Heart right ventricle (tissue), 16 donors: ENCODE measurements around the gene NDUFAF8. TPM values are rescaled to one million over a fixed set of nuclear protein-coding genes. Genes with fewer than 3 reads are reported as not detected.

Source experiments
- ATAC-seq, 8 donors: fragments of 200-7000 bp; cut with Tn5 transposase; one replicate each; pipeline ENCODE4 v1.9.1; 2020; ENCODE audit warnings: mild to moderate bottlenecking in 8 of 8, moderate library complexity in 8 of 8, moderate number of reproducible peaks in 1 of 8
- DNase-seq, 2 donors: peaks; one replicate each; pipeline ENCODE4 v3.0.0-alpha.2; 2020
- H3K27ac ChIP-seq, 10 donors: fragments of 200-600 bp; sonication (generic) in 2 of 10; one replicate each; pipeline versions ENCODE4 v1.5.0 to v1.8.0; 2020 to 2022; ENCODE audit warnings: mild to moderate bottlenecking in 3 of 10
- H3K27me3 ChIP-seq, 7 donors: fragments of 200-600 bp; one replicate each; pipeline ENCODE4 v1.8.0; 2021 to 2022; ENCODE audit warnings: mild to moderate bottlenecking in 2 of 7
- H3K36me3 ChIP-seq, 9 donors: fragments of 200-600 bp; sonication (generic) in 1 of 9; one replicate each; pipeline versions ENCODE4 v1.5.0 to v1.8.0; 2020 to 2022; ENCODE audit warnings: mild to moderate bottlenecking in 2 of 9
- H3K4me1 ChIP-seq, 9 donors: fragments of 200-600 bp; sonication (generic) in 1 of 9; one replicate each; pipeline versions ENCODE4 v1.5.0 to v1.8.0; 2020 to 2022; ENCODE audit warnings: mild to moderate bottlenecking in 4 of 9
- H3K4me3 ChIP-seq, 10 donors: fragments of 200-600 bp; sonication (generic) in 2 of 10; one replicate each; pipeline versions ENCODE4 v1.5.0 to v1.8.0; 2020 to 2022; ENCODE audit warnings: mild to moderate bottlenecking in 7 of 10, moderate library complexity in 2 of 10
- H3K9me3 ChIP-seq, 11 donors: fragments of 200-600 bp in 10 of 11; sonication (generic) in 2 of 11; one replicate each; pipeline versions ENCODE4 v1.5.0 to v1.8.0; 2013 to 2022; ENCODE audit warnings: mild to moderate bottlenecking in 2 of 11, control low read depth in 1 of 11, moderate library complexity in 1 of 11
- WGBS, 2 donors: extraction: QIAGEN DNeasy Blood & Tissue Kit; methylation state at CpG; one replicate each; pipeline ENCODE4 v1.1.7; 2013; ENCODE audit warnings: inconsistent platforms in 1 of 2; 5-methylcytosine and 5-hydroxymethylcytosine counted together
- intact Hi-C, 10 donors: fragments of 100-400 bp; cut with DNase I; formaldehyde crosslinking; loops; one replicate each; pipeline versions ENCODE4 v1.11.1 to v1.14.2; 2022
- polyA plus RNA-seq, 2 donors: library from polyadenylated mRNA; stranded (reverse); fragments of 200-250 nt; gene quantifications; one replicate each; pipeline ENCODE4 v1.2.3, GENCODE V29; 2013
- total RNA-seq, 10 donors: library from RNA; stranded (reverse); fragmentation: NEBNext Ultra II Directional in 3 of 10; extraction: Animal tissue kit (Norgen Biotek cat#: 25700) in 3 of 10; gene quantifications; one replicate each; pipeline versions ENCODE4 v1.2.1 to v1.2.4, GENCODE V29; 2021 to 2023
- TF ChIP-seq, protein P1 (sequence below), 9 donors: fragments of 200-600 bp; sonication (generic) in 2 of 9; IDR thresholded peaks; one replicate each; pipeline versions ENCODE4 v1.5.0 to v1.8.0; 2021 to 2022; ENCODE audit warnings: antibody characterized with exemption in 9 of 9, mild to moderate bottlenecking in 5 of 9, moderate library complexity in 1 of 9
- donor health status: Arrhythmogenic right ventricular cardiomyopathy.
- donor health status: ischemic (EF 13 %, LVEDD 7.1; RV severe dilation, severe dysfunction).
- donor health status: healthy with polysubstance abuse.
- donor health status: DM: no; HTN: yes; CAD: no.
- donor health status: DM: no; HTN: no; CAD: no.
- donor health status: ischemic (EF 25% LVEDD 6.9; RV normal size, moderate dysfunction).
- donor health status: ischemic (EF 25% LVEDD 5.7; RV mildly dilated, moderate dysfunction).
- donor health status: healthy.
- donor health status: DM: yes; HTN: yes; CAD: no.
- donor health status: Ischemic cardiomyopathy.
- donor health status: ischemic (EF 35%, LVEDD 5.7; RV mildly dilated, moderate dysfunction).
- donor health status: nonischemic (EF 11% LVEDD 7.7; RV severe dilation, severe dysfunction).
- donor health status: DM: yes; HTN: yes; CAD: no.
- donor health status: PGD.
- donor health status: ischemic (EF 29% LVEDD 5.4; RV normal size, mild dysfunction).
- donor health status: nonischemic (EF 23%, LVEDD 6.1; RV moderate dilation, normal function).

NDUFAF8 gene
- total and polyA plus RNA-seq, 12 donors, result 41.5 to 74.8 (median 58.9) TPM

DNA sequence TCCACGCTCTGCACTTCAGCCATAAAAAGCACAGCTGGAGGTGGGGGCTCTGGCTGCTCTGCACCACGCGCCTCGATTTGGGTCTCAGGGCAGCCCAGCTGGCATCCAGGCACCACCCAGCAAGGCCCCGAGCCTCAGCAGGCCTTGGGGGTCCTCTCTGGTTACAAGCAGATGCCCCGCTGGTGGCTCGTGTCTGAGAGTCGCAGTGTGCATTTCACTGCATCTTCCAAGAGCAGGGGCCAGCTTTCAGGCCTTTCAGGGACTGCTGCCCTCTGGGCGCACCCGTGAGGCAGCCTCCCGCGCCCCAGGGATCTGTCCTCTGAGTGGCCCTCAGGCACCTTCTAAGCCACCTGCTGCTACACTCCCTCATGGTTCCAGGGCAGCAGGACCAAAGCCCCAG, 25.5 kb downstream of the NDUFAF8 start:
- 96 to 97% methylated on average over 12 of the region's 12 CpGs for WGBS, 2 donors
- TF ChIP-seq, protein P1, sequence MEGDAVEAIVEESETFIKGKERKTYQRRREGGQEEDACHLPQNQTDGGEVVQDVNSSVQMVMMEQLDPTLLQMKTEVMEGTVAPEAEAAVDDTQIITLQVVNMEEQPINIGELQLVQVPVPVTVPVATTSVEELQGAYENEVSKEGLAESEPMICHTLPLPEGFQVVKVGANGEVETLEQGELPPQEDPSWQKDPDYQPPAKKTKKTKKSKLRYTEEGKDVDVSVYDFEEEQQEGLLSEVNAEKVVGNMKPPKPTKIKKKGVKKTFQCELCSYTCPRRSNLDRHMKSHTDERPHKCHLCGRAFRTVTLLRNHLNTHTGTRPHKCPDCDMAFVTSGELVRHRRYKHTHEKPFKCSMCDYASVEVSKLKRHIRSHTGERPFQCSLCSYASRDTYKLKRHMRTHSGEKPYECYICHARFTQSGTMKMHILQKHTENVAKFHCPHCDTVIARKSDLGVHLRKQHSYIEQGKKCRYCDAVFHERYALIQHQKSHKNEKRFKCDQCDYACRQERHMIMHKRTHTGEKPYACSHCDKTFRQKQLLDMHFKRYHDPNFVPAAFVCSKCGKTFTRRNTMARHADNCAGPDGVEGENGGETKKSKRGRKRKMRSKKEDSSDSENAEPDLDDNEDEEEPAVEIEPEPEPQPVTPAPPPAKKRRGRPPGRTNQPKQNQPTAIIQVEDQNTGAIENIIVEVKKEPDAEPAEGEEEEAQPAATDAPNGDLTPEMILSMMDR (IDR thresholded peaks at IDR 0.05), result no peak
- H3K36me3 ChIP-seq, result peaks cover 0 to 99% (median 26%) of the 10 kb centered on the region in 9 donors
- ATAC-seq (no peak), DNase-seq (no peak)
- H3K27ac ChIP-seq, result no peak overlapping the region
- peaks cover 0 to 17% (median 0%) of the 10 kb centered on the region in 9 donors for H3K4me1 ChIP-seq
- no peak overlapping the region for H3K4me3 ChIP-seq
- no peaks in the 10 kb centered on the region for H3K9me3 ChIP-seq
- intact Hi-C loops, result no loop called here
- H3K27me3 ChIP-seq, result no peaks in the 10 kb centered on the region

DNA sequence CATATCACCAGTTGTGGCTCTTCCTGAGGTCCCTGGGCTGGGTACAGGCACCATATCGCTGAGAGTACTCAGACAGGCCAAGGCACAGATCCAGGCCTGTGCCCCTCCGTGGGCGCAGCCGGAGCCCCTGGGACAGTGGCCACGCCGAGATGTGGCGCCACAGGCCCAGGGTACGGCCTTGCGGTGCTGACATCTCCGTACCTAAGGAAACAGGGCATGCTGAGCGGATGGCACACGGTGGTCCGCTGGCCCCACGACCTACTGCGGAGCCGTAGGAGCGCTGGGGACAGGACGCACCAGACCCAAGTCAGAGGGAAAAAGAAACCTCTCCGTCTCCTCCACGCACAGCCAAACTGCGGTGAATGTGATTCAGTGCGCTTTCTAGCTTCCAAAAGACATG, 26.5 kb downstream of the NDUFAF8 start:
- intact Hi-C loops, result no loop called here
- H3K27me3 ChIP-seq, result no peaks in the 10 kb centered on the region
- H3K4me3 ChIP-seq, result no peak overlapping the region
- DNase-seq, result no peak
- TF ChIP-seq, protein P1 (IDR thresholded peaks at IDR 0.05), result no peak
- no peak overlapping the region for H3K27ac ChIP-seq
- H3K9me3 ChIP-seq, result no peaks in the 10 kb centered on the region
- peaks cover 0 to 99% (median 30%) of the 10 kb centered on the region in 9 donors for H3K36me3 ChIP-seq
- 96 to 98% methylated on average over 22 of the region's 22 CpGs for WGBS, 2 donors
- H3K4me1 ChIP-seq, result peaks cover 0 to 17% (median 0%) of the 10 kb centered on the region in 9 donors
- no peak for ATAC-seq

- ATAC-seq, result no peak
Observed at GRCh38 chr17:81267390-81268067, 28.4 kb downstream of the NDUFAF8 start.

DNA sequence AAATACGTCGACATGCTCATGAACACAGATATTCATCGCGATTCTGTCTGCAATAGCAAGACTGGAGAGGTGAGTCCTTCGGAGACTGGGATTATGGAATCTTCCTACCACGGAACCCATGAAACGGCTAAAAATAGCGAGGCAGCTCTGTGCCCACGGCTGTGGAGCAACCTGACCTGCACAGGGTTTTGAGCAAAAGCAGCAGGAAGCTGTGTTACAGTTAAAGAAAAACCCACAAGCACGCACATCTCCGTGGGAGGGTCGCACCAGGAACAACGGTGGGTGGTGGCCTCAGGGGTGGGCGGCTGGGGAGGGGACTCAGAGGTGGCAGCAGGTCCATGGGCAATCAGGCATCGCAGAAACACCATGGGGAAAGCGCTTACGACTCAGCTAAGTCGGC, 31.2 kb downstream of the NDUFAF8 start:
- H3K27me3 ChIP-seq, result no peaks in the 10 kb centered on the region
- TF ChIP-seq, protein P1 (IDR thresholded peaks at IDR 0.05), result no peak

More at GRCh38 chr17:81267390-81268067, 28.4 kb downstream of the NDUFAF8 start:
- Histone ChIP-seq H3K4me3 (no peak overlapping the region), H3K36me3 (peaks cover 0 to 98% (median 24%) of the 10 kb centered on the region in 9 donors), H3K27me3 (no peaks in the 10 kb centered on the region), H3K4me1 (peaks cover 0 to 24% (median 0%) of the 10 kb centered on the region in 9 donors), H3K27ac (peak overlapping the region in 1 of 10 donors; percentile 44), H3K9me3 (no peaks in the 10 kb centered on the region)
- 88 to 93% methylated on average over 6 of the region's 6 CpGs for WGBS, 2 donors
- no peak for DNase-seq
- TF ChIP-seq, protein P1 (IDR thresholded peaks at IDR 0.05), result no peak
- intact Hi-C loops, result no loop called here

More for the DNA sequence above, 31.2 kb downstream of the NDUFAF8 start:
- no peak overlapping the region for H3K4me3 ChIP-seq
- peaks cover 0 to 31% (median 0%) of the 10 kb centered on the region in 9 donors for H3K4me1 ChIP-seq
- WGBS, 2 donors, result 87 to 88% methylated on average over 18 of the region's 18 CpGs
- peaks cover 0 to 99% (median 34%) of the 10 kb centered on the region in 9 donors for H3K36me3 ChIP-seq
- no peak overlapping the region for H3K27ac ChIP-seq
- intact Hi-C loops, result no loop called here
- H3K9me3 ChIP-seq, result no peaks in the 10 kb centered on the region
- ATAC-seq, result peak in 1 of 8 donors; percentile 18
- DNase-seq, result no peak
